ELF-1 (cell line): ENCODE data around the gene PRODH.
A peak's percentile ranks its signal among the peaks of the same experiment; 100 is the strongest.
"Not testable (repeated sequence)": the region's sequence is repeated elsewhere in the genome, so short reads cannot be mapped to it uniquely, and the experiment has no call there.

Experiments used
- DNase-seq: peaks from one replicate; pipeline ENCODE4 v3.0.0-alpha.2; 2016; ENCODE audit warnings: low read depth, low spot score

The PRODH gene

GRCh38 chr22:18967391-18968010 lies 31.4 kb upstream of the PRODH start:
- not testable (repeated sequence) for DNase-seq

- DNase-seq = no peak
These were observed 30.7 kb upstream of the PRODH start for GRCh38 chr22:18966748-18967147.

- DNase-seq = no peak
These were observed 29.7 kb upstream of the PRODH start for GRCh38 chr22:18965526-18966421.

GRCh38 chr22:18964501-18965265 lies 28.6 kb upstream of the PRODH start:
- not testable (repeated sequence) for DNase-seq

- not testable (repeated sequence) for DNase-seq
These were observed 28.0 kb upstream of the PRODH start for GRCh38 chr22:18964051-18964450.

- no peak for DNase-seq
These were observed 26.2 kb upstream of the PRODH start for GRCh38 chr22:18962308-18962635.

GRCh38 chr22:18961632-18962307 lies 25.7 kb upstream of the PRODH start:
- not testable (repeated sequence) for DNase-seq

- not testable (repeated sequence) for DNase-seq
These were observed 25.1 kb upstream of the PRODH start for GRCh38 chr22:18961201-18961600.

GRCh38 chr22:18960166-18960820 lies 24.2 kb upstream of the PRODH start:
- not testable (repeated sequence) for DNase-seq

- not testable (repeated sequence) for DNase-seq
These were observed 23.6 kb upstream of the PRODH start for GRCh38 chr22:18959741-18960140.

GRCh38 chr22:18959266-18959665 lies 23.2 kb upstream of the PRODH start:
- not testable (repeated sequence) for DNase-seq

- DNase-seq = not testable (repeated sequence)
These were observed 22.6 kb upstream of the PRODH start for GRCh38 chr22:18958738-18959137.

- DNase-seq = not testable (repeated sequence)
These were observed 22.2 kb upstream of the PRODH start for GRCh38 chr22:18958321-18958705.

GRCh38 chr22:18957621-18958320 lies 21.7 kb upstream of the PRODH start:
- DNase-seq = not testable (repeated sequence)

- DNase-seq = not testable (repeated sequence)
These were observed 20.9 kb upstream of the PRODH start for GRCh38 chr22:18956956-18957355.

GRCh38 chr22:18956121-18956895 lies 20.2 kb upstream of the PRODH start:
- DNase-seq = not testable (repeated sequence)

- no peak for DNase-seq
These were observed 19.6 kb upstream of the PRODH start for GRCh38 chr22:18955696-18956095.

- DNase-seq = no peak
These were observed 19.0 kb upstream of the PRODH start for GRCh38 chr22:18954990-18955571.

- peak; percentile 94 for DNase-seq
These were observed 18.4 kb upstream of the PRODH start for GRCh38 chr22:18954303-18954989.
